ENCODE measurements around the gene RIMBP2.

The RIMBP2 gene

DNA sequence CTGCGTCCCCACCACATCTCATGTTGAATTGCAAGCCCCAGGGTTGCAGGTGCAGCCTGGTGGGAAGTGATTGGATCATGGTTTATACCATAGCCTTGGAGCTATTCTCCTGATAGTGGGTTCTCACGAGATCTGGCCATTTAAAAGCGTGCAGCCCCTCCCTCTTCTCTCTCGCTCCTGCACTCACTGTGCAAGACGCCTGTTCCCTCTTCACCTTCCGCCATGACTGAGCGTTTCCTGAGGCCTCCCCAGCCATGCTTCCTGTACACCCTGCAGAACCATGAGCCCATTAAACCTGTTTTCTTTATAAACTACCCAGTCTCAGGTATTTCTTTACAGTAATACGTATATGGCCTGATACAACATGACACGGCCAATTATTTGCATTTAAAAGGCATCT, 146.6 kb downstream of the RIMBP2 start:
- DNase-seq (ENCODE audit: low spot score) = no peak

- DNase-seq (ENCODE audit: low spot score) = no peak
Observed at GRCh38 chr12:130568501-130568900, 147.6 kb downstream of the RIMBP2 start.

GRCh38 chr12:130568041-130568440, 148.1 kb downstream of the RIMBP2 start:
- DNase-seq (ENCODE audit: low spot score) = no peak

DNA sequence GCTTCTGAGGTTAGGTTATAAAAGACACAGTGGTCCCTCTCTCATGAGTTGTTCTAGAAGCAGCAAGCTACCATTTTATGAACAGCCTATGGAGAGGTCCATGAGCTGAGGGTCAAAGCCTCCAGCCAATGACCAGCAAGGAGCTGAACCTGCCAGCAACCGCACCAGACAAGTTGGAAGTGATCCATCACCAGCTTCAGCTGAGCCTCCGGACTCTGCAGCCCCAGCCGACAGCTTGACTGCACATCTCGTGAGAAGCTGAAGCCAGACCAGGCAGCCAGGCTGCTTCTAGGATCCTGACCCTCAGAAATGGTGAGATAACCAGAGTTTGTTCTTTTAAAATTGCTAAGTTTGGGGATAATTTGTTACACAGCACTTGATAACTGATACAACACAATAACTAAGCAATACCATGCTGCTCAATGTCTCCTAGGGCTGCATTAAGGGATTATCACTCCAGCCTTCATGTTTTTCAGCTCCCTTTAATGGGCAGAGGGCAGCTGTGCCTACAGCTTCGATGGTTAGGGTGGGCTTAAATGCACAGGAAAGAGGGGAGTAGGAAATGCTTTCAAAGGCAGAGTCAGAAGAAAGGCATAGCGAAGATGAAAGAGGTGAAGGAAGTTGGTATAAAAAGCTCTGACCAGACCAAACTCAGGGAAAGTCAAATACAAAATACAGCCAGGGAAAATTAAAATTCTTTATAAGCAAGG, 149.5 kb downstream of the RIMBP2 start:
- DNase-seq (ENCODE audit: low spot score) = no peak

DNA sequence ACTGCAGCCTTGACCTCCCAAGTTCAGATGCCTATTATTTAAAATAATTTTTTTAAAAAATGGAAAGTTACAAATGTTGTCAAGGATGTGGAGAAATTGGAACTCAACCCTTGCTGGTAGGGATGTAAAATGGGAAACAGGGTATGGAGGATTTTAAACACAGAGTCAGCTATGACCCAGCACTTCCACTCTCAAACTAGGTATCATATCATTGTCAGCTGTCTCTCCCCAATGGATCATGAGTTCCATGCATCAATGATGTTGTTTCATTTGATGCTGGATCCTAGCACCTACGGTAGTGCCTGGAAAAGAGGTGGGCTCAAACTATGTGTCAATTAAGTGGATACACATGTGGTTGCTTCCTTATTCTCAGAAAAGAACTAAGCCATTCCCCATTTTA, 150.9 kb downstream of the RIMBP2 start:
- DNase-seq (ENCODE audit: low spot score) = no peak

DNA sequence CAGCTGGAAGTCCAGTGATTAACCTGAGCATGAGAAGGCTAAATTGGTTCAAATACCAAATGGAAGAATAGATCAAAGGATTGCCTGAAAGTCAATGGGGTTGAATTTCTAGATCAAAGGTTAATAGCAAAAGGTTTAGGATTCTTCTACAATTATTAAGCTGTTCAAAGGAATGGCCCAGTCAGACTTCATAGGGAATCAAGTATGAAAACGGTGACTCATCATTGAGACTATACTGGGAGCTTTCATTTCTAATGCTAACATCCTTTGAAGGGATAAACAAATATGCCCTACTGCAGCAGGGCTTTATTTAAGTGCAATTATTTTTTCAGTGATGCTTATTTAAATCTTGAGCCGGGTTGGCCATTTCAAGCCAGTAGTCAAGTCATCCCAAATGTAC, 152.8 kb downstream of the RIMBP2 start:
- no peak for DNase-seq (ENCODE audit: low spot score)

- DNase-seq (ENCODE audit: low spot score) = no peak
Observed at GRCh38 chr12:130562716-130563115, 153.4 kb downstream of the RIMBP2 start.

- DNase-seq (ENCODE audit: low spot score) = no peak
Observed at GRCh38 chr12:130560321-130560720, 155.8 kb downstream of the RIMBP2 start.

GRCh38 chr12:130559806-130560205, 156.3 kb downstream of the RIMBP2 start:
- no peak for DNase-seq (ENCODE audit: low spot score)

DNA sequence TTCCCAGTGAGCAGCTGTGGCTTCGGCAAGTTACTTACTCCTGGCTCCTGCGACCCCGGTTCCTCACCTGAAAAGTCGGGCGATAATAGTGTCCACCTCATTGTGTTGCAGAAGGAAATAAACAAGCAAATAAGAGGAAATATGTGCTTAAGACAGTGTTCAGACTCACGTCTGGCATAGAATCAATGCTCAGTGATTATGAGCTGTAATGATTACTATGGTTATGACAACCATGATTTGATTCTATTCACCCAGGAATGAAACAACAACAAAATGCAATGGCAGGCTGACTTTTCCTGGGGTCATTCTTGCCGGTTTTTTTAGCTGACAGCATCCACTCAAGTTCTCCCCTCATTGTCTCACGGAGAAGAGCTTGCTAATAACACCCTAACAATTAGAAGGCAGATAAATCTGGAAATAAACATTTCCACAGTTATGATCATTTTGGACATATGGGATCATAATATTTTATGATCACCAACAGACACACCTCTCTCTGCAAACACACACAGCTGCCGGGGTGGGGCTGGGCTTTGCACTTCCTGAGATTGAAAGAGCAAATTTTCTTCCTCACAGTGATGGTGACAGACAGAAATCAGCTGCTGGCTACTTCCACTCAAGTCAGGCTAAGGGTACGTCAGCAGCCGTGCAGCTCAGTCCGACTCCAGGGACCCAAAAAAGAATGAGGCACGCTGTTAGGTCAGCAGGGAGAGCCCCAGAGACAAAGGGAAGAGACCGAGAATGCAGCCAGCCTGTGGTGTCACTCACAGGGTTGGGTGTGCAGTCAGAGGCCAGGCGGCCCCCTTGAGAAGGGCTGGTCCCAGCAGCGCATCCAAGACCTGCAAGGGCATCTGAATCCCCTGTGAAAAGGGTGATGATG, 158.0 kb downstream of the RIMBP2 start:
- DNase-seq (ENCODE audit: low spot score) = no peak

GRCh38 chr12:130557201-130557600, 158.9 kb downstream of the RIMBP2 start:
- DNase-seq (ENCODE audit: low spot score) = no peak

- DNase-seq (ENCODE audit: low spot score) = no peak
Observed at GRCh38 chr12:130556486-130557055, 159.5 kb downstream of the RIMBP2 start.

DNA sequence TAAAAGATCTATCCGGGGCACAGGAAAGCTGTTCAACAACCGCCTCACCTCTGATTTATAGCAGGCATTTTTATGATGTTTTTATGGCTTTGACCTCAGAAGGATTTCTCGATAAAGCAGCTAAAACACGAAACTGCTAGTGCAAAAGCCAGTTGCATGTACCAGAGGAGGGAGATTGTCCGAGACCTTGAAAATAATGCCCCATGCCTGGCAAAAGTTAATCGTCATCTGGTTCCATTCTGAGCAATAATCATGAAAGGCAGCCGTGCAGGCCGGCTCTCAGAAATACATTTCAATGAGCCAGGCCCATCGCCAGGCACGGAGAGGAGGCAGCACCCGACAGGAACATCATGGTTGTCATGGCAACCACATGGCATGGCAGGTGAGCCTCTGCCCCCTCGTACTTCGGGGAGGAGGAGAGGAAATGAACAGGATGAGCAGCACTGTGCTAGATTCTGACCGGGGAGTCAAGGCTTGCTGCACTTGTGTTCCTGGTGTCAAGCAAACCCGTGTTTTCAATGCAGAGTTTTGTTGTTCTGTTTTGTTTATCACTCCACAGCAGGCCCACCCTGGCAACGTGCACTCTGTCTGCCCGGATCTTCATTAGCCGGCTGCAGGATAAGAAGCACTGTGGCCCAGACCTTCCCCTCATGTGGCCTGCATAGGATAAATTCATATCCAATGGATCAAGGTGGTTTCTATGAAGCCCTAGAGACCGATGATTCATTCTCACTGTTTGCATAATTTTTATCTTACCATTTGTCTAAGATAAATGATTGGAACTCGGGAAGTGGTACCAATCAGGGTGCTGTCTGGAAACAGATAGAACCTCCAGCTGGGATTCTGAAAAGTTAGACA, 160.2 kb downstream of the RIMBP2 start:
- DNase-seq (ENCODE audit: low spot score) = no peak

GRCh38 chr12:130555221-130555620, 160.9 kb downstream of the RIMBP2 start:
- DNase-seq (ENCODE audit: low spot score) = no peak

DNA sequence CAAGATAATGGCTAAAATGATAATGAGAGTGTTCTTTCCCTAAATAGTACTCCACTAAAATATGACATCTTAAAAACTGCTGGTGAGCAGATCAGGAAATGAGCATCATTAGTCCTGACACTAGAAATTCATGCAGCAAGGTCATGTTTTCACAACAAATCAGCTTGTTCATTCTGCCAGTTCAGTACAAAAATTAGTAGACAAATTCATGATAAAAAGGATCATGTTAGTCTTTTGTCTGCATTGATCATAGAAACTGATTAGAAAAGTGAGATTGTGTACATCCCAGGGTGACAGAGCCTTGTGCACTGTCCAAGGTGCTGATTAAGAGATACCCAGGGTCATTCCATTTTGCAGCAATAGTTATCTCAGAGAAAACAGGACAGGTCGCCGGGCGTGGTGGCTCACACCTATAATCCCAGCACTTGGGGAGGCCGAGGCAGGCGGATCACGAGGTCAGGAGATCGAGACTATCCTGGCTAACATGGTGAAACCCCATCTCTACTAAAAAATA, 163.6 kb downstream of the RIMBP2 start:
- DNase-seq (ENCODE audit: low spot score) = no peak

DNA sequence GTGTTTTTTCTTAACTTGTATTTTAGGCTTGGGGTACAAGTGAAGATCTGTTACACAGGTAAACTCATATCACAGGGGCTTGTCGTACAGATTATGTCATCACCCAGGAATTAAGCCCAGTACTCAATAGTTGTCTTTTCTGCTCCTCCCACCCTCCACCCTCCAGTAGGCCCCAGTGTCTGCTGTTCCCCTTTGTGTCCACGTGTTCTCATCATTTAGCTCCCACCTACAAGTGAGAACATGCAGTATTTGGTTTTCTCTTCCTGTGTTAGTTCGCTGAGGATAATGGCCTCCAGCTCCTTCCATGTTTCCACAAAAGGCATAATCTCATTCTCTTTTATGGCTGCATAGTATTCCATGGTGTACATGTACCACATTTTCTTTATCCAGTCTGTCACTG, 166.7 kb downstream of the RIMBP2 start:
- no peak for DNase-seq (ENCODE audit: low spot score)

GRCh38 chr12:130547480-130548155, 168.5 kb downstream of the RIMBP2 start:
- DNase-seq (ENCODE audit: low spot score) = no peak

- DNase-seq (ENCODE audit: low spot score) = no peak
Observed at GRCh38 chr12:130546494-130546893, 169.6 kb downstream of the RIMBP2 start.

GRCh38 chr12:130545475-130545874, 170.6 kb downstream of the RIMBP2 start:
- no peak for DNase-seq (ENCODE audit: low spot score)

DNA sequence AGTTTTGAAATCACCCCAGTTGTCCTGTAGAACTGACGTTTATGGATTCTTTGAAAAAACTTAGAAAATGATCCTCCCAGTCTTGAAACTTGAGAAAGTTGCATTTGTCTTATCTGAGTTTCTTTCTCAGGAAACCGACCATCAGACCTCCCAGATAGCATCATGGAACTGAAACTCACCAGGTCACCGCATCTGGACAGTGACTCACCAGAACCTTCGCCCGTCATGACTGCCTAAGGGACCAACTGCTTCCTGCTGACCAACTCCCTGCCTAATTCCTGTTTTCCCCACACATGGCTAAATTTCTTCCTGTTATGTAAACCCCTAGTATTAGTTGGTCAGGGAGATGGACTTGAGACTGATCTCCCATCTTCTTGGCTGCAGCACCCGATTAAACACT, 175.7 kb downstream of the RIMBP2 start:
- no peak for DNase-seq (ENCODE audit: low spot score)

- no peak for DNase-seq (ENCODE audit: low spot score)
Observed at GRCh38 chr12:130538343-130539095, 177.6 kb downstream of the RIMBP2 start.

All from AG08395 (cell line).